Fibroblast of pulmonary artery (primary cell): ENCODE results near the gene TIE1.

Source experiments
- DNase-seq: peaks from one replicate; pipeline ENCODE4 v3.0.0-alpha.2; 2010; ENCODE audit warnings: low read depth
- H3K4me3 ChIP-seq: replicated peaks from 2 replicates; pipeline ENCODE4 v1.5.1; 2011; ENCODE audit warnings: low read depth, mild to moderate bottlenecking, control low read depth, low read length, moderate library complexity
- CTCF ChIP-seq: IDR thresholded peaks from 2 replicates; pipeline ENCODE4 v1.5.1; 2011; ENCODE audit warnings: mild to moderate bottlenecking, control low read depth, low read length, inconsistent platforms; ENCODE audit errors: missing control alignments

Gene TIE1

GRCh38 chr1:43286115-43286514 lies 14.7 kb upstream of the TIE1 start:
- DNase-seq = no peak
- no peak overlapping the region for H3K4me3 ChIP-seq
- TF ChIP-seq CTCF = no peak

GRCh38 chr1:43286533-43286932 lies 14.2 kb upstream of the TIE1 start:
- DNase-seq = no peak
- no peak overlapping the region for H3K4me3 ChIP-seq
- no peak for TF ChIP-seq CTCF

GRCh38 chr1:43288058-43288784 lies 12.6 kb upstream of the TIE1 start:
- DNase-seq = no peak
- no peak for TF ChIP-seq CTCF
- no peak overlapping the region for H3K4me3 ChIP-seq

- DNase-seq = no peak
- TF ChIP-seq CTCF = no peak
Observed at GRCh38 chr1:43288785-43289706, 11.7 kb upstream of the TIE1 start.

GRCh38 chr1:43292216-43292615 lies 8.6 kb upstream of the TIE1 start:
- no peak for DNase-seq
- no peak overlapping the region for H3K4me3 ChIP-seq
- TF ChIP-seq CTCF = no peak

More at GRCh38 chr1:43288785-43289706, 11.7 kb upstream of the TIE1 start:
- no peak overlapping the region for H3K4me3 ChIP-seq

- TF ChIP-seq CTCF = no peak
- no peak for DNase-seq
- no peak overlapping the region for H3K4me3 ChIP-seq
Observed at GRCh38 chr1:43292679-43293078, 8.1 kb upstream of the TIE1 start.
